HT-29 (cell line): ENCODE results near the gene ARHGAP21. TPM values are rescaled to one million over a fixed set of nuclear protein-coding genes. Genes with fewer than 3 reads are reported as not detected.
"Not testable (repeated sequence)": the region's sequence is repeated elsewhere in the genome, so short reads cannot be mapped to it uniquely, and the experiment has no call there.

Experiments
- DNase-seq: peaks from one replicate; pipeline ENCODE4 v3.0.0-alpha.2; 2015; ENCODE audit warnings: low spot score
- total RNA-seq: library from RNA; depleted of rRNA; stranded (reverse); fragments of >200 nt; shearing (Covaris generic); gene quantifications from 2 replicates; pipeline ENCODE4 v1.2.3, GENCODE V29; 2014

The ARHGAP21 gene
- total RNA-seq, 1 experiment from 2014 or later, result 33.7 TPM

- DNase-seq, result no peak
Observed at GRCh38 chr10:24685958-24686540, 37.6 kb downstream of the ARHGAP21 start.

DNA sequence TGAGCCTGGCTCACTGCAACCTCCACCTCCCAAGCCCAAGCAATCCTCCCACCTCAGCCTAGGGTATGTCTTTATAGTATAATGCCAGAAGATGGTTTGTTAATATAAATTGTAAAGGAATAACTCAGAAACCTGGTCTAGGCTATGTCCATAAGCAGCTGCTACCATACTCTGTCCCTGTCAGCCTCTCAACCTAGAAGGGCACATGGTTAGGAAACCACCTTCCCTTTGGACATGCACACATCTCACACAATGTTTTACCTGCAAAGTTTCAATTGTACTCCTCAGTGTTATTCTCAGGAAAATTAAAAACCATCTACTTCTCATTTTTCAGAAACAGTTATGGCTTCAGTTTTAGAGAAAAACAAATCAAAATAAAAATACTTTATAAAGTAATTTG is 40.1 kb downstream of the ARHGAP21 start:
- DNase-seq, result no peak

GRCh38 chr10:24681572-24682088 is 42.1 kb downstream of the ARHGAP21 start:
- DNase-seq, result no peak

- peak; percentile 45 for DNase-seq
Observed at GRCh38 chr10:24680647-24681524, 42.8 kb downstream of the ARHGAP21 start.

DNA sequence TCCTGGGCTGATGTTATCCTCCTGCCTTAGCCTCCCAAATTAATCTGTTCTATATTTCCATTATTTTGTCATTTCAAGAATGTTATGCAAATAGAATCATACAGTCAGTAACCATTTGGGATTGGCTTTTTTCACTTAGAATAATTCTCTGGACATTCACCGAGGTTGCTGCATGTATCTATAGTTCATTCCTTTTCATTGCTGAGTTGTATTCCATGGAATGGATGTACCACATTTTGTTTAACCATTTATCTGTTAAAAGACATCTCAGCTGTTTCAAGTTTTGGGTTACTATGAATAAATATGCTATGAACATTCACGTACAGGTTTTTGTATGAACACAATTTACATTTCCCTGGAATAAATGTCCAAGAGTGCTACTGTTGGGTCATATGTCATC is 44.9 kb downstream of the ARHGAP21 start:
- DNase-seq, result no peak

DNA sequence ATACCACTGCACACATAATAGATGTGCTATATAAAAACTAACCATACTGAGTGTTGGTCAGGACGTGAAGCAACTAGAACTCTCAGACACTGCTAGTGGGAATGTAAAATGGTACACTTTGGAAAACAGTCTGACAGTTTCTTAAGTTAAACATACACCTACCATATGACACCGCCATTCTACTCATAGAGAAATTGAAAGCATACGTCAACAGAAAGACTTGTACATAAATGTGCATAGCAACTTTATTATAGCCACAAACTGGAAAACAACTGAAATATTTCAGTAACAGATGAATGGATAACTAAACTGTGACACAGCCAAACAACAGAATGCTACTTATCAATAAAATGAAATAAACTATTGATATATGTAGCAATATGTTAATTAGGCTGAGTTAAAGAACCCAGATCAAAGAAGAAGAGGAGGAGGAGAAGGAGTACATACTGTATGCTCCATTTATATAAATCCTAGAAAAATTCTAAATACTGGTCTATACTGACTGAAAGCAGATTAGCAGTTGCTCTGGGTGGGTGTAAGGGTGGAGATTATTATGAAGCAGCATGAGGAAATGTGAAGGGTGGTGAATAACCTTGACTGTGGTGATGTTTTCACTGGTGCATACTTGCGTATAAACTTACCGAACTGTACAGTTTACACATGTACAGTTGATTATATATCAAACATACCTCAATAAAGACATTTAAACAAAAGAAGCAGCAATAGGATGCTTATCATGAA is 48.6 kb downstream of the ARHGAP21 start:
- no peak for DNase-seq

- DNase-seq, result no peak
Observed at GRCh38 chr10:24670964-24671670, 52.6 kb downstream of the ARHGAP21 start.

- no peak for DNase-seq
Observed at GRCh38 chr10:24669285-24669852, 54.3 kb downstream of the ARHGAP21 start.

DNA sequence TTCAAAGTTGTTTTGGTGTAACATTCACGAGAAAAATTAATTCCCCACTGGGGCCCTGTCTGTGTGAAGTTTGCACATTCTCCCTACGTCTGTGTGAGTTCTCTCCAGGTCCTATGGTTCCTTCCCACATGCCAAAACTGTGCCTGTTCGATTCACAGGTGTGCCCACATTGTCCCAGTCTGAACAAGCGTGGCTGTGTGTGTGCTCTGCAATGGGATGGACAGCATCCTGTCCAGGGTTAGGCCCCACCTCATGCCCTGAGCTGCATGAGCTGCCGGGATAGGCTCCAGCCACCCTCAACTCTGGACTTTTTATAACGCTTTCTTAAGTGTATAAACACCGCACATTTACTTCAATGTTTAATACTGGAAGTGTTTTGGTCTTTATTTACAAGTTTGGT is 55.4 kb downstream of the ARHGAP21 start:
- no peak for DNase-seq

DNA sequence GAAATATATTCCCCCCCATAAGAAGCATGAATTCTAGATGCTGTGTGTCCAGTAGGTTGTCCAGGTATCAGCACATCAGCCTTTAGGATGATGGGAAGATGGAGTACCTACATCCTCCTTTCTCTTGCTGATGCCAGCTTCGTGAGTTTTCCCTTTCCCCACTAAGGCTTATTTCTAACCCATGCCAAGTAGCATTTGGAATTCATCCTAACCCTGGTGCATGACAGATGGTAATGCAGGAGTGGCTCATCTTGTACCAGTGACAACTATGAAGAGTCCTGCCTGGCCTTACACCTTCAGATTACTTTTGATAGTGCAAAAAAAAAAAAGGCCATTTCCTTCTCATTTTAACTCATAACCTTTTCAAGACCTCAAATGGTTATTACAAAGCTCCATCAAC is 58.7 kb downstream of the ARHGAP21 start:
- no peak for DNase-seq

DNA sequence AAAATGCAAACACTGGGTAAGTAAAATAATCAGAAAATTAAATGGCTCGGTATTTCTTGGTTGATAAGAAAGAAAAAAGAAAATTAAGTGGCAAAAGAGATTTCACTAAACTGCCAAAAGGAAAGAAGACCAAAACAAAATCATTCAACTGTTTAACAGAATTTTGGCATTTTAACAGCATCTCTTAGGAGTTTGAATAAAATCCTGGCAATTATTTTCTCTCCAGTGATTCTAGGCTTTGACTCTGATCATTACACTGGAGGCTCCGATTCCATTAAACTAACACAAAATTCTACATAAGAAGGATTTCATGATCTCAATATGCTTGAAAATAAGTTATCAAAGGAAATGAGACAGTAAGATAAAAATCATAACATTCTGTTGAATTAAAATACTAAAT is 62.3 kb downstream of the ARHGAP21 start:
- DNase-seq, result no peak

GRCh38 chr10:24658319-24658718 is 65.4 kb downstream of the ARHGAP21 start:
- not testable (repeated sequence) for DNase-seq

DNA sequence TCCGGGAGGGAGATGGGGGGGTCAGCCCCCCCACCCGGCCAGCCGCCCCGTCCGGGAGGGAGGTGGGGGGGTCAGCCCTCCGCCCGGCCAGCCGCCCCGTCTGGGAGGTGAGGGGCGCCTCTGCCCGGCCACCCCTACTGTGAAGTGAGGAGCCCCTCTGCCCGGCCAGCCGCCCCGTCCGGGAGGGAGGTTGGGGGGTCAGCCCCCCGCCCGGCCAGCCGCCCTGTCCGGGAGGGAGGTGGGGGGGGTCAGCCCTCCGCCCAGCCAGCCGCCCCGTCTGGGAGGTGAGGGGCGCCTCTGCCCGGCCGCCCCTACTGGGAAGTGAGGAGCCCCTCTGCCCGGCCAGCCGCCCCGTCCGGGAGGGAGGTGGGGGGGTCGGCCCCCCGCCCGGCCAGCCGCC is 67.4 kb downstream of the ARHGAP21 start:
- DNase-seq, result not testable (repeated sequence)

- DNase-seq, result no peak
Observed at GRCh38 chr10:24652381-24652957, 71.2 kb downstream of the ARHGAP21 start.

GRCh38 chr10:24651923-24652322 is 71.8 kb downstream of the ARHGAP21 start:
- no peak for DNase-seq

DNA sequence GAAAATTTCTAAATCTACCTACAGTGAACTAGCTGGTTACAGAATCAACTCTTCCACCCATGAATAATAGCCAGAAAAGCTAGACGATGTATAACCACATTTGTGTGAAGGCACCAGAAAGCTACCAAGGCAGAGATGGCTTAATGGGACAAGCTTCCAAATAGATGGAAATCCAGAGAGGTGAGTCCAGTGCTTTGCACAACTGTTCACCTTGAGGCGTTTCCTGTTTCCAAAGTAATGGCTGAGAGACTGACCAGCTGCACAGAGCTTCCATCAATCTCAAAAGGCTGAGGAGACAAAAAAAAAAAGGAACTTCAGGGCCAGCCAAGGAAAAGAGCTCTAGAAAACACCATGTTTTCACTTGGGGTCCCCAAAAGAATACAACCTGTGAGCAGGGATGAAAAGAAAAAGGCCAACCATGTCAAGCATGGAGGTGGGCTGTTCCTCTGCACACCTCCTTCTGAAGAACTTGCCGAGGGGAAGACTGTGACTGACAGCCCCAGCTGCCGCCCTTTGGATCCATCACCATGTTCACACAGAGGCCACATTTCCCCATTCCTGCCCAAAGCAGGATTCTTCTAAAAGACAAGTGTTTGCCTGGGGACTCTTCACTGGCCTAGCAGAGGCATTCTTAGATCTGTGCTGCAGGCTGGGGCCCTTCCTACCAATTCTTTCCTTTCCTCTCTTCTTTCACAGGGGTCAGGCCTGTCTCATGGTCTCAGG is 72.9 kb downstream of the ARHGAP21 start:
- DNase-seq, result no peak

GRCh38 chr10:24645784-24646183 is 77.9 kb downstream of the ARHGAP21 start:
- DNase-seq, result peak; percentile 29

GRCh38 chr10:24645022-24645421 is 78.7 kb downstream of the ARHGAP21 start:
- DNase-seq, result no peak

- DNase-seq, result peak; percentile 10
Observed at GRCh38 chr10:24643679-24644209, 79.9 kb downstream of the ARHGAP21 start.
